ENCODE data around the gene OLR1. TPM values are rescaled to one million over a fixed set of nuclear protein-coding genes. Genes with fewer than 3 reads are reported as not detected.

The OLR1 gene
- total RNA-seq, 1 experiment from 2014 or later: not detected

GRCh38 chr12:10211940-10212738 lies 40.2 kb upstream of the OLR1 start (continued):
- no peak for TF ChIP-seq ZNF263 (CRISPR knock-in tag; IDR thresholded peaks at IDR 0.05; ENCODE audit: low read depth)
- TF ChIP-seq SP1 (CRISPR knock-in tag; conservative IDR thresholded peaks at IDR 0.05): peak; percentile 82; the same call in 1 of the 2 replicates
- no peak for TF ChIP-seq ZNF671 (CRISPR knock-in tag; IDR thresholded peaks at IDR 0.05)
- TF ChIP-seq RORB (CRISPR knock-in tag; IDR thresholded peaks at IDR 0.05): no peak
- TF ChIP-seq IRF2 (CRISPR knock-in tag; IDR thresholded peaks at IDR 0.05; ENCODE audit: borderline replicate concordance, low read depth): no peak
- TF ChIP-seq, protein P1, sequence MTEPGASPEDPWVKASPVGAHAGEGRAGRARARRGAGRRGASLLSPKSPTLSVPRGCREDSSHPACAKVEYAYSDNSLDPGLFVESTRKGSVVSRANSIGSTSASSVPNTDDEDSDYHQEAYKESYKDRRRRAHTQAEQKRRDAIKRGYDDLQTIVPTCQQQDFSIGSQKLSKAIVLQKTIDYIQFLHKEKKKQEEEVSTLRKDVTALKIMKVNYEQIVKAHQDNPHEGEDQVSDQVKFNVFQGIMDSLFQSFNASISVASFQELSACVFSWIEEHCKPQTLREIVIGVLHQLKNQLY (CRISPR knock-in tag; IDR thresholded peaks at IDR 0.05): no peak
- no peak for TF ChIP-seq ZNF138 (CRISPR knock-in tag; conservative IDR thresholded peaks at IDR 0.05)
- no peak for TF ChIP-seq JUN (CRISPR knock-in tag; IDR thresholded peaks at IDR 0.05)
- TF ChIP-seq, protein P2, sequence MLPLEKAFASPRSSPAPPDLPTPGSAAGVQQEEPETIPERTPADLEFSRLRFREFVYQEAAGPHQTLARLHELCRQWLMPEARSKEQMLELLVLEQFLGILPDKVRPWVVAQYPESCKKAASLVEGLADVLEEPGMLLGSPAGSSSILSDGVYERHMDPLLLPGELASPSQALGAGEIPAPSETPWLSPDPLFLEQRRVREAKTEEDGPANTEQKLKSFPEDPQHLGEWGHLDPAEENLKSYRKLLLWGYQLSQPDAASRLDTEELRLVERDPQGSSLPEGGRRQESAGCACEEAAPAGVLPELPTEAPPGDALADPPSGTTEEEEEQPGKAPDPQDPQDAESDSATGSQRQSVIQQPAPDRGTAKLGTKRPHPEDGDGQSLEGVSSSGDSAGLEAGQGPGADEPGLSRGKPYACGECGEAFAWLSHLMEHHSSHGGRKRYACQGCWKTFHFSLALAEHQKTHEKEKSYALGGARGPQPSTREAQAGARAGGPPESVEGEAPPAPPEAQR (CRISPR knock-in tag; IDR thresholded peaks at IDR 0.05): no peak
- no peak for TF ChIP-seq ATF6 (CRISPR knock-in tag; IDR thresholded peaks at IDR 0.05)
- TF ChIP-seq EMX1 (CRISPR knock-in tag; IDR thresholded peaks at IDR 0.05): no peak
- TF ChIP-seq, protein P3, sequence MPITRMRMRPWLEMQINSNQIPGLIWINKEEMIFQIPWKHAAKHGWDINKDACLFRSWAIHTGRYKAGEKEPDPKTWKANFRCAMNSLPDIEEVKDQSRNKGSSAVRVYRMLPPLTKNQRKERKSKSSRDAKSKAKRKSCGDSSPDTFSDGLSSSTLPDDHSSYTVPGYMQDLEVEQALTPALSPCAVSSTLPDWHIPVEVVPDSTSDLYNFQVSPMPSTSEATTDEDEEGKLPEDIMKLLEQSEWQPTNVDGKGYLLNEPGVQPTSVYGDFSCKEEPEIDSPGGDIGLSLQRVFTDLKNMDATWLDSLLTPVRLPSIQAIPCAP (CRISPR knock-in tag; IDR thresholded peaks at IDR 0.05): no peak
- no peak for TF ChIP-seq USF2 (CRISPR knock-in tag; IDR thresholded peaks at IDR 0.05)
- no peak for TF ChIP-seq NR3C1 (CRISPR knock-in tag; conservative IDR thresholded peaks at IDR 0.05; ENCODE audit: low read depth)
- no peak for TF ChIP-seq ARID4B (CRISPR knock-in tag; IDR thresholded peaks at IDR 0.05; ENCODE audit: borderline replicate concordance)
- TF ChIP-seq TCF7 (CRISPR knock-in tag; IDR thresholded peaks at IDR 0.05; ENCODE audit: low read depth): no peak
- TF ChIP-seq, protein P4, sequence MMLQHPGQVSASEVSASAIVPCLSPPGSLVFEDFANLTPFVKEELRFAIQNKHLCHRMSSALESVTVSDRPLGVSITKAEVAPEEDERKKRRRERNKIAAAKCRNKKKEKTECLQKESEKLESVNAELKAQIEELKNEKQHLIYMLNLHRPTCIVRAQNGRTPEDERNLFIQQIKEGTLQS (CRISPR knock-in tag; conservative IDR thresholded peaks at IDR 0.05): no peak
- no peak for TF ChIP-seq MXD4 (CRISPR knock-in tag; IDR thresholded peaks at IDR 0.05; ENCODE audit: borderline replicate concordance)
- no peak for TF ChIP-seq ATF1 (CRISPR knock-in tag; IDR thresholded peaks at IDR 0.05)
- no peak for TF ChIP-seq E2F4 (CRISPR knock-in tag; IDR thresholded peaks at IDR 0.05; ENCODE audit: borderline replicate concordance, low read depth)
- no peak for TF ChIP-seq SMAD3 (CRISPR knock-in tag; IDR thresholded peaks at IDR 0.05; ENCODE audit: borderline replicate concordance)
- TF ChIP-seq ESRRA (CRISPR knock-in tag; IDR thresholded peaks at IDR 0.05; ENCODE audit: borderline replicate concordance): no peak
- no peak for TF ChIP-seq FOXJ3 (CRISPR knock-in tag; IDR thresholded peaks at IDR 0.05; ENCODE audit: borderline replicate concordance)
- peak; percentile 55; the same call in 1 of the 2 replicates for TF ChIP-seq NFE2L1 (CRISPR knock-in tag; IDR thresholded peaks at IDR 0.05)
- TF ChIP-seq ATF2 (CRISPR knock-in tag; IDR thresholded peaks at IDR 0.05; ENCODE audit: borderline replicate concordance, low read depth): no peak
